ENCODE measurements around the gene SYMPK. TPM values are rescaled to one million over a fixed set of nuclear protein-coding genes. Genes with fewer than 3 reads are reported as not detected.

Gene SYMPK
- total RNA-seq, 2 donors from 2014 or later = 29.0 to 29.6 TPM

DNA sequence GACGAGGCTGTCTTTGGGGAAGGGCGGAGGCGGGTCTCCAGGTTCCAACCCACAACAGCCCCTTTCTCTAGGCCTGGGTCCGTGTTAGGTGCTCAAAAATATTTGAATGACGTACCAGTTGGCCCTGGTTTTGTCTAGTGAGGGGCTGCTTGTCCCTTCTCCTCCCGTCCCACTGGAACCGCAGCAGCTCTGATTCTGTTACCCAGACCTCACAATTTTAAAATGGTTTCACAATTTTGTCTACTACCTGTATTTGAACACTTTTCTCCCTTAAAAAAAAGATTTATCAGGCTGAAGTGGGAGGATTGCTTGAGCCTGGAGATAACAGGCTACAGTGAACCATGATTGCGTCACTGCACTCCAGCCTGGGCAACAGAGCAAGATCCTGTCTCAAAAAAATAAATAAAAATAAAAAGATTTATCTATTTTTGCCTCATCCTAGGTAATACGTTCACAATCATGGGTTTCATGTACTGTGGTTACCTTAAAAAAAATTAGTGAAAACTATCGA, 24.3 kb upstream of the SYMPK start:
- ATAC-seq (no peak), DNase-seq (no peak)
- intact Hi-C loops (cut with DNase I) = no loop called here

DNA sequence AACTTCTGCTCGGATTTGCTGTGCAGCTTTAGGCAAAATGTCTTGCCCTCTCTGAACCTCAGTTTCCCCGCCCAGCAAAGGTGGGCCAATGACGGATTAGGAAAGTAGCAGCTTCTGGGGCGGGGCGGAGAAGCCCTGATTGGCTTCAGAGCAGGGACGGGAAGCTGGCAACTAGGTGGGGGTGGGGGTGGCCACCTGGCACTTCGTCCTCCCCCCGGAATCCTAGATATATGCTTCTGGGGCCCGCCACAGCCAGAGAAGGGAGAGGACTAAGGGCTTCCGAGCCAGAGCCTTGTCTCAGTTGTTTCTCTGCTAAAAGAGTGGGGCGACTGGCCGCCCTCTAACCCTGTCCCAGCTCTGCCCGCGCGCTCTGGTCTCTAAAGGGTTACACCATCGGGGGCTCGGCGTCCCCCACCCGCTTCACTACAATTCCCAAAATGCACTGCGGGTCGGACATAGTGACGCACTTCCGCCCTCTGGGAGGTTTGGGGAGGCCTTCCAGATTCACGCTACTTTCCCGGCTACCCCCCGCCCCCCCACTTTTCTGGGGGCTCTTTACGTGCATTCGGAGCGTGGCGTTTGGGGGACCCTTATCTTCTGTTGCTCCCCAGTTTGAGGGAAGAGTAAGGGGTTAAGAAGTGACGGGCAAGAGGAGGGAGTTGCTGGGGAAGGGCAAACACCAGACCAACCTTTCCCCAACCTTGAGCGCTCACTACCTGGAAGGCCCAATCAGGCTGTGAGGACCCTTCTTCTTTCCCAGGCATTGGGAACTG, 23.7 kb upstream of the SYMPK start:
- ATAC-seq (peak; percentile 92), DNase-seq (peak; percentile 94)
- intact Hi-C loops (cut with DNase I) = no loop called here

DNA sequence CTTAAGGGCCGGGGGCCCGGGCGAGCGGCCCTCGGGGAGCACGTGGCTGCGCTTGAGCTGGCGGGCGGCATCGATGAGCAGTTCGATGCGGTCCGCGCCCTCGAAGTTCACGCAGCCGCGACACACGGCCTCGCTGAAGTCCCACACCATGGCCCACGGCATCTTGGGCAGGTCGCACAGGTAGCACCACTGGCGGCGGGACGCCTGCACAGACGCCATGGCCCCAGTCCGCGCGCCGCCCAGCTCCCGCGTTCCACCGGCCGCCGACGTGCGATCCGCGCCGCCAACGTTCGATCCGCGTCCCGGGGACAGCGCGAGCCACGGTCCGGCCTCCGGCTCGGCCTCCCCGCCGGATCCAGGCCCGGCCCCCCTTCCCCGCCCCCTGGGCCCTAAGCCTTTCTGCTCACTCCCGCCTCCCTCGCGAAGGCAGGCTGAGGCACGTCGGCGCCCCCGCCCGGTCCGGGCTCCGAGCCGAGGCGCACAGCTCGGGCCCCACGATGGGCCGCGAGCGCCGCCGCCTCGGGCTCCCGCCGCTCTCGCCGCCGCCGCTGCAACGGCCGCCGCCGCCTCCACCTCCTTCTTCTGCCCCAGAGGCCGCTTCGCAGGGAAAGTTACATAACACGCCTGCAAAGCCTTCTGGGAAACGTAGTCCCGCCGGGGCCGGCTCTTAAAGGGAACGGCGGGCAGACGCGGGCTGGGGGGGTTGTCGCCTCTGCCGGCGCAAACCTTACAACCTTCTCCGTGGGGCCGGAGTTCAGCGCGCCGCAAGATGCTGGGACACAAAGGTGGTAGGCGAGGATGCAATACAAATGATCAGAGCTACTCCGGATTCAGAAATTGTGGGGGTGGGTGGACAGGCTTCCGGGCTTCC, 22.8 kb upstream of the SYMPK start, which contains the start of gene IRF2BP1:
Gene IRF2BP1 (minus strand): TSS at position 586 of the 871 bp plus-strand sequence. CDS start 367 bp downstream, at position 219.
- intact Hi-C loops (cut with DNase I) = no loop called here
- DNase-seq = peak; percentile 94
- peak; percentile 87 to 90 for ATAC-seq

DNA sequence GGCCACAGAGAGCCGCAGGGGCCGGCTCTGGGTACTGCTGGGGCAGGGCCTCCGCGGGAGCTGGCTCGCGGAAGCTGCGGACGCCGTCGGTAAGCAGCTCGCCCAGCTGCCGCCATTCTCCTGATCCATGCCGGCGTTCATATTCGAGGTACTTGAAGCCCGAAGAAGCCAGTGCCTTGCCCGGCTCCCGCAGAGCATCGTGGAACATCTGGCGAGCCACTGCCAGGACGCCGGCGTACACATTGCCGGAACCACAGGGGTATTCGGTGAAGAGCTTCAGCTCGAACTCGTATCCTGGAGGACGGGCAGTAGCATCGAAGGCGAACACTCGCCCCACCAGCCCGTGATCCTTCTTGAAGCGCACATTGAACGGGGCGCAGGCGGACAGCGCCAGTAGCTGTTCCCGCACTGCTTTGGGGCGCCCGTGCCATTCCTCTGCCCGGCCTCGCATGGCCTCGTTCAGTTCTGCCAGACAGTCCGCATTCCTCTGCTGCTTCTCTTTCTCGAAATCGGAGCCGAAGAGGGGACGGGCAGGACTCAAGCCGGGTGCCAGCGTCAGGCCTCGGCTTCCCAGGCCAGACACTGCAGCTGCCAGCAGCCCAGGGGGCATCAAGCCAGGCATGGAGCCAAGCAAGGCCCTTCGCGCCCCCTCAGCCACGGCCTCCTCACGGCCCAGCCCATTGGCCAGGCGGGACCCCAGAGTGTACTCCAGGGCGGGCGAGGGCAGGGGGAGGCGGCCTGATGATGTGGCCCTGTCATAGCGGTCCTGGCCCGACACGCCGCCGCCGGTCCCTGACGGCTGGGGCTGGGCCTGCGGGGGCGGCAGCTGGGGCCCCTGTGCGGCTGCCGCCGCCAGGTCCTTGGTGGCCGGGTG, 22.0 kb upstream of the SYMPK start:
- DNase-seq (no peak), ATAC-seq (no peak)
- intact Hi-C loops (cut with DNase I) = no loop called here

DNA sequence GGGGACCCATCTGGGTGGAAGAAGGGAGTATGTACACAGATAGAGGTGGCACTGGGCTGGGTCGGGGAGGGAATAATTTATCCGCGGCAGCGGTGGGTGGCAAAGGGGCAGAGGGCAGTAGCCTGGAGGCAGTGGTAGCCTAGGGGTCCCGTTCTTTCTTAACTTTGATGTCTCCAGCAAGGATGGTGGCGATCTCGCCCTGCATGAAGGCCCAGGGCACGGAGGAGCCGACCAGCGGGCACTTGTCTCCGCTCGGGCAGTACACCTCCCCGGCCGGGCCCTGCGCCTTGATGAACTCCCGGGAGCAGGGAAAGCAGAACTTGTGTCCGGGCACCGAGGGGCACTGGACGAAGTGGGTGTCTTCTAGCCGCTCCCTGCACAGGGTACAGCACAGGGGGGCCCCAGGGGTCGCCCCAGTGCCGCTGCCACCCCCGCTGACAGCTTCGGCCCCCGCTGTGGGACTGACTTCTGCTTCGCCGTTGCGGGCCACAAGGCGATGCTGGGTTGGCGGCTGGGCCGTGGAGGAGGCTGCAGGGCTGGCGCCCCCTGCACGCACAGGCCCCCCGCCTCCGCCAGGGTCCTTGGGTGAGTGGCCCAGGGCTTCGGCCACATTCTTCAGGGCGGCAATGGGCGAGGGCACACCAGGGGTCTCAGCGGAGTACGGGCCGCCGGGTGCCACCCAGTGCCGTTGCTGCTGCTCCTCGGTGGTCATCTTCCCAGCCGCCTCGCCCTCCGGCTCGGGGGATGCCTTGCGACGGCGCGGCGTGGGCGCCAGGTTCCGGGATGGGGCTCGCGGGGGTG, 21.1 kb upstream of the SYMPK start:
- intact Hi-C loops (cut with DNase I) = no loop called here
- no peak for DNase-seq
- no peak for ATAC-seq

DNA sequence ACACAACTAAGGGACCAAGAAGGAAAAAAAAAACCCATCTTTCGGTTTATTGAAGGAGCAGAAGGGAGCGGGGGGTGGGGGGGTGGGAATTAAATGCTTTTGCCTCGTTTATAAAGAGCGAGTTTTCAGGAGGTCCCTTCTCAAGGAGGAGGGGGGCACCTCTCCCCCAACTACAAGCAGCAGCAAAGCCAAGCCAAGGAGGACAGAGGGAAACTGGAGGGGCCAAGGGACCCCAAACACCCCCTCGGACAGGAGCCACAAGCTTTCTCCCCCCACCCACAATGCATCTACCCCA, 20.6 kb upstream of the SYMPK start:
- intact Hi-C loops (cut with DNase I) = no loop called here
- ATAC-seq = no peak
- DNase-seq = no peak

DNA sequence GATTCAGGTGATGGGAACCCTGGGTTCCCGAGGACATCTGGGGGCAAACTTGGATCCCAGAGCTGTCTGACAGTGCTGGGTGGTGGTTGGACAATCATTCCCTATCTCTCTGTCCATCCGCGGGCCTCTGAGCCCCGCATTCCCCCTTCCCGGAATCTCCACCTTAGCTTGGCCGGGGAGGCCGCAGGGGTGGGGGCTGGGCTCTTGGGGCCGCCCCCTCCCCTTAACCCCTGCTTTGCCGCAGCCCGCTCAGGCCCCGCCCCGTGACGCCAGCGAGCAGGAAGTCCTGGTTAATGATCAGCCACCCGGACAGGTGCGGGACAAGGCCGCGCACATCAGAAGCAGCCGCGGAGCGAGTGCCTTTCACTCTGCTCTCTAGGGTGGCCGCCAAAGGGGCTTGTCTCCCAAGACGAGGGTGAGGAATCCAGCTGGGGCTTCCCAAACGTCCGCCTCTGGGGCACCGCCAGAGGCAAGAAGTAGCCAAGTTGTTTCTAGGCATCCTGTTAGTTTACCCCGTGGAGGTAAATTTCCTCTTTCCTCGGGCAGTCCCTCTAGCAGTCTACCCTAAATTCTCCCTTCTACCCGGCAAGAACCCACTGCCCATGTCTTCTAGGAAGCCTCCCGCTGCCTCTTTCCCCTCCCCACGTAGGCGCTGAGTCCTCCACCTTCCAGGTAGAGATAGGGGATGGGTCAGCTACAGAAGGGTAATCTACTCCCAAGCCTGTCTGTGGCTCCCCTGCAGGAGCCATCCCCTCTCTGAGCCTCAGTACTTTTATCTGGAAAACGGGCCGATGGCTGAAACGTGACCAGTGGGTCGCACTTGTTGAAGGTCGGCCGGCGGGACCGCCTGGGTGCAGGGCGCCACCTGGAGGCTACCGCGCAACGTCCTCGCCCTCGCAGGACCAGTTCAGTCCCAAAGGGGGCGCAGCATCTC, 20.0 kb upstream of the SYMPK start:
- DNase-seq = peak; percentile 84
- ATAC-seq = peak in 1 of 2 donors; percentile 11
- intact Hi-C loops (cut with DNase I) = no loop called here

DNA sequence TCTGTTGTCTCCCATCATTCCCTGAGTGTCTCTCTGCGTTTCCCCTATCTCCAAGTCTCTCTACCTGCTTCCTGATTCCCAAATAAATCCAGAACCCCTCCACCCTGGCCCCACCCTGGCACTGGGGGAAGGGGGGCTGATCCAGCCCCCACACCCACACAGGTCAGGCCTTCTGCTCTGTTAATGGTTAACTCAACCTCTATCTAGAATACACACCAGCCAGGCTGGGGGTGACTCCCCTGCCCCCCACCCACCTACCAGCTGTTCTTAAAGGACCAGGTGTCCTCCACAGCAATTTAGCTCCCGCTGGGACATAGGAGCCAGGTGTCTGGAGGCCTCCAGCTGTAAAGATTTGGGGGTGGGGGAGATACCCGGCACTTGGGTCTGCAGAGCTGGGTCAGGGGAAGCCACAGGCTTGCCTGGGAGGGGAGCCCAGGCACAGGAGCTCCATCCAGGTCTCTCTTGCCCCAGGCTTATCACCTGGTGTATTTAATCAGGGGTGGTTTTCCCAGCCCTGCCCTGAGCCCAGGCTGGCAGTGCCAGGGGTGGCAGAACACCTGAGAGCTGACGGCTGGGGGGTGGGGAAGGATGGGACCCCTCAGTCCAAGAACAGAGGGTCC, 19.1 kb upstream of the SYMPK start:
- DNase-seq (no peak), ATAC-seq (no peak)
- intact Hi-C loops (cut with DNase I) = no loop called here

DNA sequence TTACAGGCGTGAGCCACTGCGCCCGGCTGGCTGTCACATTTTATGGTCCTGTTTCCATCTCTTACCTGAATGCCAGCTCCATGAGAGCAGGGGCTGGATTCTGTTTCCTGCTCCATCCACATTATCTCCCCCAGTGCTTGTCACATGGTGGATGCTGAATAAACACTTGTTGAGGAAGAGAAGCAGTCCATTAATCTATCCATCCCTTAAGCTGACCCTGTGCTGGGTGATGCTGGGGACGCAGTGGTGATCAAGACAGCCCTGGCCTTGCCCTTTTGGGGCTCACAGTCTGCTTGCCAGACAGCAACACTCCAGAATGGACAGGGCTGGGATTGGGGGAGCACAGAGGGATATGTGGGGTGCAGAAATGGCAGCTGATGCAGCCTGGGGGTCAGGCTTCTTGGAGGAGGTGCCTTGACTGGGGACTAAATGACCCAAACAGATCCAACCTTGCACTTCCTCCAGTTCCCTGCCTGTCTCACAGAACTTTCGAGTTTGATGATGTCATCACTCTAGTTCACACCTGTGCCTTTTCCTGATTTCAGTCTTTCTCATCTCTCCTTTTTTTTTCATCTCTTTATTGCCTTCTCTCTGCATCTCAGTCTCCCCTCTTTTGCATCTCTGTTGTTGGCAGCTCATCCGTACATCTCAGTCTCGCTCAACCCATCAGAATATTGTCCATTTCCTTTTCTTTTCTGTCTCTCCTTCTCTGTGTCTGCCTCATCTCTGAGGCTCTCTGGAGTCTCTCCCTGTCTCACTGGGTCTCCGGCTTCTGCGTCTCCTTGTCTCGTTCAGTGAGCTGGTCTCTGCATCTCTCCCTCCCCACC, 18.3 kb upstream of the SYMPK start:
- intact Hi-C loops (cut with DNase I) = no loop called here
- DNase-seq (no peak), ATAC-seq (no peak)

DNA sequence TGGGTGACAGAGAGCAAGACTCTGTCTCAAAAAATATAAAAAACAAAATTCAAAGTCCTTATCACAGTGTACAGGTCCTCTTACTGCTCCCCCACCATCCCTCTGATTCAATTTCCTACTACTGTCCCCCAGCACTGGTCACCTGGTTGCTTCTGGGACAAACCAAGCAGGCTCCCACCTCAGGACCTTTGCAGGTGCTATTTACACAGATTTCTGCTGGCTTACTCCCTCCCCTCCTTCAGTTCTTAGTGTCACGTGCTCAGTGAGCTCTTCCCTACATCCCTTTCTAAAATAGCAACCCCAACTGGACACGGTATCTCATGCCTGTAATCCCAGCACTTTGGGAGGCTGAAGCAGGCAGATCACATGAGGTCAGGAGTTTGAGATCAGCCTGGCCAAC, 17.0 kb upstream of the SYMPK start:
- intact Hi-C loops (cut with DNase I) = no loop called here
- no peak for ATAC-seq
- DNase-seq = no peak

DNA sequence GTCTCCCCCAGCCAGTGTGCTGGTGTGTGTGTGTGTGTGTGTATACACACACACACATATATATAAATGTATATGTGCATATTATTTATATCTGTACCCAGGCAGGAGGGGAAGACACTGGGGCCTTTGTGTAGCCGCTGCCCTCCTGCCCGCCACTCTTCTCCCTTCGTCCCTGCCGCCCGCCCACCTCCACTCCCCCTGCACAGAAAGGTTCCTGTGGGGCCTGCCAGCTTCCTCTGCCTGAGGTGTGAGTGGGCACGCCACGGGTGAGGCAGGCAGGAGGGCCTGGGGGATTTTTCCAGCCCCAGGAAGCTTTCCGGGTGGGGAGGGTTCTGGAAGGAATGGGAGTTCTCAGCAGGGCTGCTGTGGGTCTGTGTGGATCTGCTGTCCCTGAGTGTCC, 16.1 kb upstream of the SYMPK start:
- intact Hi-C loops (cut with DNase I) = no loop called here
- ATAC-seq = no peak
- DNase-seq = no peak

DNA sequence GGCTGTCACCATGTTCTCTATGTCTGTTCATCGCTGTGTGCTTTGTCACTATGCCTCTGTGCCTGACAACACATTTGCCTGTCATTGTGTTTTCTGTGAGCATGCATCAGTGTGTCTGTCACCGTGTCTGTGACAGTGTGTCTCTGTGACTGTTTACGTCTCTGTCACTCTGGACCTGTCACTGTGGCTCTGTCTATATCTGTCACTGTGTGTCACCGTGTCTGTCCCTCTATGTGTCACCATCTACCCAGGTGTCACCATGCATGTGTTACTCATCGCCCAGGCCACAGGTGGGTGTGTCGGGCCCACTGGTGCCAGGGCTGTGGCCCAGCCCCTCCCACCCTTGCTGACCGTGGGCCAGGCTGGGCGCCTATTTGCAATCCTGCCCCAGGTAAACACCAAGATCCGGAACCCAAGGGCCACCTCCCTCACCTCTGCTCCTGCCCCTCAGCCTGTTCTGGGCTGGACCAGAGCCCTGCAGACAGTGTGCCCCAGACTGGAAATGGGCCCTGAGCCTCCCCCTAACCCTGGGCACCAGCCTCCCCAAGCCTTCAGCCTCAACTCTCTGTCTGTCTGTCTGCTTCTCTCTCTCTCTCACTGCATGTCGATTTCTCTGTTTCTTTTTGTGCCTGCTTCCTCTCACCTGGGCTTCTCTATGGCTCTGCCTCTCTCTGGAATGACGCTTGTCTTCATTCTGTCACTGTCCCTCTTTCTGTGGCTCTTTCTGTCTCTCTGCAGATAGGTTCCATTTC, 15.3 kb upstream of the SYMPK start:
- DNase-seq (no peak), ATAC-seq (peak in 1 of 2 donors; percentile 56)
- intact Hi-C loops (cut with DNase I) = no loop called here

DNA sequence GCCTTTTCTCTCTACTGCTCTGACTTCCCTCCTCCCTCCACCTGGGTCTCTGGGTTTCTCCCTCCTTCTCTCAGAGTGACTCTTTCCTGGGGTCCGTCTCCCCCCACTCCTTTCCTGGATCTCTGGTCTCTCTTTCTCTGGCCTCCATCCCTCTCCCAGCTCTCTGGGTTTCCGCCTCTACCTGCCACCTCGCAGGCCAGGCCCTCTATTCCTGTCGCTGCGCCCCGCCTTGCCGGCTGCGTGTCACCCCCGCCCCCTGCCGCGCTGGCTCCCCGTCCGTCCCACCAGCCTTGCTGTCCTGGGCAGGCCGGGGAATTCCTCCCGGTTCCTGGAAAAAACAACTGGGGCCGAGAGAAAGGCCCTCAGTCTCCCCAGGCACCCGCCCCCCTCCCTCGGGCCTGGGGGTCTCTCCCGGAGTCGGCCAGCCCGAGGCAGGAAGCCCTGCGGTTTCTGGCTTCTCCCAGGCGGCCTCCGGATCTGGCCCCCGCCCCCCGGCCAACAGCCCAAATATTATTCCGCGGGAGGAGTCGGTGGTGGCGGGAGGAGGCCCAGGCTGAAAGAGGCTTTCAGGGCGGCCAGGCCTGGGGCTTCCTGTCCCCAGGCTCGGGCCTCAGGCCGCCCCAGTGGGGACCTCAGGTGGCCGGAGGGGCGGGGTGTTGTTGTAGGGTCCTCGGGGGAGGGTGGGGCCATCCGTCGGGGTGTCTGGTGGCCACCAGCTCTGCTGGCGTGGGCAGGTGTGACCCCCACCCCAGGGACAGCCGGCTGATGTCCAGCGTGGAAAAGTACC, 13.7 kb upstream of the SYMPK start:
- DNase-seq (peak; percentile 59), ATAC-seq (peak; percentile 40 to 69)
- intact Hi-C loops (cut with DNase I) = no loop called here

DNA sequence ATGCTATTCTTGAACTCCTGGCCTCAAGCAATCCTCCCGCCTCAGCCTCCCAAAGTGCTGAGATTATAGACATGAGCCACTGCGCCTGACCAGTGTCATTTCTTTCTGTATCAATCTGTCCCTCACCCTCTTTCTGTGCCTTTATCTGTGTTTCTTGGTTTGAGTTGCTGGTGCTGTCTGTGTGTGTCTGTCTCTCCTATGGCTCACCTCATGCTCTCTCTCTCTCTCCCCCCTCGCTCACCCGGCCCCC, 13.1 kb upstream of the SYMPK start:
- ATAC-seq (peak; percentile 6 to 13), DNase-seq (no peak)
- intact Hi-C loops (cut with DNase I) = no loop called here

DNA sequence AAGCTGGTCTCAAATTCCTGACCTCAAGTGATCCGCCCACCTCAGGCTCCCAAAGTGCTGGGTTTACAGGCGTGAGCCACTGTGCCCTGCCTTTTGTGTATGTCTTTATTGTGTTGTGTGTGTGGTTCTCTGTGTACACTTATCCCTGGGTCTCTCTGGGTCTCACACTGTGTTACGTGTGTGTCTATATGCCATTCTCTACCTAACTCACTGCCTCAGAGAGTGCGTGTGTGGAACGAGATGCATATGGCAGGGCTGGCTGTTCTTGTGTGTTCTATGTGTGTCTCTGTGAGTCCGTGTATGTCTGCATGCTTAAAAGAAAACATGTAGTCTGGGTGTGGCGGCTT, 11.6 kb upstream of the SYMPK start:
- ATAC-seq (no peak), DNase-seq (no peak)
- intact Hi-C loops (cut with DNase I) = no loop called here

All from left cardiac atrium (tissue), 4 donors.